ENCODE data around the gene CR1L. TPM values are rescaled to one million over a fixed set of nuclear protein-coding genes. Genes with fewer than 3 reads are reported as not detected.

Gene CR1L
- not detected in 2 replicates for total RNA-seq (2021)
- percentile 1 among the genes with signal in this experiment for Bru-seq, nascent RNA
- BruChase-seq, experiment 1, labeled RNA remaining after a 2-hour chase = percentile 1 among the genes with signal in this experiment
- BruChase-seq, experiment 2, labeled RNA remaining after a 6-hour chase = not detected
- long read RNA-seq = 0 reads

DNA sequence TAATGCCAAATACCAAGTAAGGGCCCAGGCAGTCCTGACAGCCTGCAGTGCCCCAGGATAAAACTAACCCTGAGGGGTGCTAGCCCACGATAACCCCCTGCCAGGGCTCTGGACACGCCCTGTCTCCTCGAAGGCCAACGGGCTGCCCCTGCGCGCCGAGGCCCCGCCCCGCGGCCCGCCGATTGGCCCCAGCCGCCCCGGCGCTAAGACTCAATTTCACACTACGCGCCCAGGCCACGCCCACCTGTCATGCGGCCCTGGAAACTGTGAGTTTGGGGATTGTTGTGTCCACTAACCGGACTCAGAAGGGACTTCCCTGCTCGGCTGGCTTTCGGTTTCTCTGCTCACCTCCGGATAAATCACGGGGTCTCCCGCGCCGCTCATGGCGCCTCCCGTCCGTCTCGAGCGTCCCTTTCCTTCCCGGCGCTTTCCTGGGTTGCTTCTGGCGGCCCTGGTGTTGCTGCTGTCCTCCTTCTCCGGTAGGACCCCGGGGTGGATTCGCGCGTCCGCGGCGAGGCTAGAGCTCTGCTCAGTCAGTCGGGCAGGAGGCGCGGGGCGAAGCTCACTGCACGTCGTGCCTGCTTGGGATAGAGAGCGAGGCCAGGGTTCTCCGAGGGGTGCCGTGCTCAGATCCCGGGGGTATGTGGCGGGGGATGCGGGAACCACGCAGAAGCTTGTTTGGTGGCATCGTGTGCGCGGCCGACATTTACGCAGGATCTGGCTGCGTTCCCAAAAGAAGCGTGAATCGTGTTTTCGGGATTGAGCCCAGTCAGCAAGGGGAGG is at the start of gene CR1L:
CR1L (plus strand) TSS at position 282 of the 783 bp plus-strand sequence; CDS start at position 383, 101 bp downstream.
- no peak for TF ChIP-seq EZH2 (IDR thresholded peaks at IDR 0.05; ENCODE audit: borderline replicate concordance, low read depth, low read length, poor library complexity, severe bottlenecking)
- TF ChIP-seq, protein P1, sequence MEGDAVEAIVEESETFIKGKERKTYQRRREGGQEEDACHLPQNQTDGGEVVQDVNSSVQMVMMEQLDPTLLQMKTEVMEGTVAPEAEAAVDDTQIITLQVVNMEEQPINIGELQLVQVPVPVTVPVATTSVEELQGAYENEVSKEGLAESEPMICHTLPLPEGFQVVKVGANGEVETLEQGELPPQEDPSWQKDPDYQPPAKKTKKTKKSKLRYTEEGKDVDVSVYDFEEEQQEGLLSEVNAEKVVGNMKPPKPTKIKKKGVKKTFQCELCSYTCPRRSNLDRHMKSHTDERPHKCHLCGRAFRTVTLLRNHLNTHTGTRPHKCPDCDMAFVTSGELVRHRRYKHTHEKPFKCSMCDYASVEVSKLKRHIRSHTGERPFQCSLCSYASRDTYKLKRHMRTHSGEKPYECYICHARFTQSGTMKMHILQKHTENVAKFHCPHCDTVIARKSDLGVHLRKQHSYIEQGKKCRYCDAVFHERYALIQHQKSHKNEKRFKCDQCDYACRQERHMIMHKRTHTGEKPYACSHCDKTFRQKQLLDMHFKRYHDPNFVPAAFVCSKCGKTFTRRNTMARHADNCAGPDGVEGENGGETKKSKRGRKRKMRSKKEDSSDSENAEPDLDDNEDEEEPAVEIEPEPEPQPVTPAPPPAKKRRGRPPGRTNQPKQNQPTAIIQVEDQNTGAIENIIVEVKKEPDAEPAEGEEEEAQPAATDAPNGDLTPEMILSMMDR (conservative IDR thresholded peaks at IDR 0.05; ENCODE audit: low read depth, low read length) = no peak
- peak; percentile 71 for DNase-seq (ENCODE audit: low spot score)
- Histone ChIP-seq H3K4me1 (ENCODE audit: insufficient read depth, low read length, poor library complexity, severe bottlenecking) (no peaks in the 10 kb centered on the region), H3K36me3 (ENCODE audit: insufficient read depth, low read length, poor library complexity, severe bottlenecking) (no peaks in the 10 kb centered on the region), H3K9me3 (ENCODE audit: low read depth, low read length, poor library complexity, severe bottlenecking) (no peaks in the 10 kb centered on the region), H3K27ac (ENCODE audit: low read depth, low read length, poor library complexity, severe bottlenecking) (no peak within 1 kb of the TSS), H3K27me3 (replicated peaks; ENCODE audit: insufficient read depth, low read depth, low read length, poor library complexity) (peaks cover 52% of the 10 kb centered on the region), H3K4me3 (ENCODE audit: low read depth, low read length, poor library complexity, severe bottlenecking) (peak within 1 kb of the TSS; percentile 43)
- ChIA-PET POLR2A (ENCODE audit: low non-redundant PET) (no interaction called here), CTCF (no interaction called here)
- intact Hi-C loops (cut with micrococcal nuclease; ENCODE audit: unreplicated experiment) = no loop called here
- BruUV-seq (replicated peaks) = no TSS peak

DNA sequence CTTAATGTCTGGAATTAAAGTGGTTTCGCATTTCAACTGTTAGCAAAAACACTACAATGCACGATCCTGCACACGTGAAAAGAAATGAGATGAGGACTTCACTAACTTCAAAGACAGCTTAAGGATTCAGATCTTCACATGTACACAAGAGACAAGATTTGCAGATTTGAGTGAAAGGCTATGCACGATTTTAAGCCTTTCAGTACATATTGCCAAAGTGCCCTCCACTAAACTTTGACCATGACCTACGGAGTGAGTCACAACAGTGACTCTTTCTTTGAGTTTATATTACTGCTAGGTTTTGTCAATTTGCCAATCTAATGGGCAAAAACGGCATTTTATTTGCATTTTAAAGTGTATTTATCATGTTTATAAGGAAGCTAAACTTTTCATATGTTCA is 41.2 kb upstream of the CR1L start:
- no peak overlapping the region for H3K27ac ChIP-seq (ENCODE audit: low read depth, low read length, poor library complexity, severe bottlenecking)
- no peak for DNase-seq (ENCODE audit: low spot score)
- POLR2A ChIA-PET (ENCODE audit: low non-redundant PET) = no interaction called here
- H3K9me3 ChIP-seq (ENCODE audit: low read depth, low read length, poor library complexity, severe bottlenecking) = no peaks in the 10 kb centered on the region
- no TSS peak for BruUV-seq (replicated peaks)
- intact Hi-C loops (cut with micrococcal nuclease; ENCODE audit: unreplicated experiment) = no loop called here
- peaks cover 62% of the 10 kb centered on the region for H3K27me3 ChIP-seq (replicated peaks; ENCODE audit: insufficient read depth, low read depth, low read length, poor library complexity)
- no peak overlapping the region for H3K4me3 ChIP-seq (ENCODE audit: low read depth, low read length, poor library complexity, severe bottlenecking)
- CTCF ChIA-PET = no interaction called here
- no peaks in the 10 kb centered on the region for H3K36me3 ChIP-seq (ENCODE audit: insufficient read depth, low read length, poor library complexity, severe bottlenecking)
- TF ChIP-seq EZH2 (IDR thresholded peaks at IDR 0.05; ENCODE audit: borderline replicate concordance, low read depth, low read length, poor library complexity, severe bottlenecking) = no peak
- TF ChIP-seq, protein P1 (conservative IDR thresholded peaks at IDR 0.05; ENCODE audit: low read depth, low read length) = no peak
- no peaks in the 10 kb centered on the region for H3K4me1 ChIP-seq (ENCODE audit: insufficient read depth, low read length, poor library complexity, severe bottlenecking)

DNA sequence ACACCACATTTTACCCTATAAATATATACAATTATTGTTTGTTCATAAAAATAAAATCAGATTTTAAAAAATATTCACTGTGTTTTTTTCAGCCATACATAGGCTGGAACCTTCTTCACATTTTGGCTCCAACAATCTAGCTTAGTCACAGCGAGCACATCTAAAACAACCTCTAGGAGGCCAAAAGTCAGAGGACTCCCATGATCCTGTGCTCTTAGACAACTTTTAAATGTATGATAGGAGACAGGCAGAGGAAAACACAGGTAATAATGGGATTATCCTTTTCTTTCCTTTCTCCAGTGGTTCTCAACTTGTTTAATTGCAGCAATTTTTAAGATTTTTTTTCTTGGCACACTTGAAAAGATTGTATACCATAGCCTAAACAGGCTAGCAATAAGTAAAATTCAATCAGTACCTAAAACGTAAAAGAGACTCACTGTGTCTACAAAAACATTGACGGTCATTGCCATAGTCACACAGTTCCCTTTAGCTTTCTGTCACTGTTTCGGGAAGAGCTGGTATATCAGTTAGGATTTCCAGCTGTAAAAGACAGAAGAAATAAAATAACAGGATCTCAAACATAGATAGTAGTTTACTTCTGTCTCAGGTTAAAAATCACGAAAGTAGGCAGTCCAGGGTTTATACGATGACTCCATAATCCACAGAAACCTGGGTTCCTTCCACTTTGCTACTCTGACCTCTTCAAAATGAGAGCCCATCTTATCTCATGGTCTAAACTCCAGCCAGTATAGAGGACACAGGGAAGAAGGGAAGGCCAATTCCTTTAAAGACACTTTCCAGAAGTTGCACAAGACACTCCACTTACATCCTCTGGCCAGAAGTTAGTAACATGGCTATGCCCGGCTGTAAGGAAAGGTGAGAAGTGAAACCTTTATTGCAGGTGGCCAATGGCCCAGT is 39.2 kb upstream of the CR1L start:
- no TSS peak for BruUV-seq (replicated peaks)
- no peak for DNase-seq (ENCODE audit: low spot score)
- Histone ChIP-seq H3K36me3 (ENCODE audit: insufficient read depth, low read length, poor library complexity, severe bottlenecking) (no peaks in the 10 kb centered on the region), H3K27ac (ENCODE audit: low read depth, low read length, poor library complexity, severe bottlenecking) (no peak overlapping the region), H3K4me1 (ENCODE audit: insufficient read depth, low read length, poor library complexity, severe bottlenecking) (no peaks in the 10 kb centered on the region), H3K4me3 (ENCODE audit: low read depth, low read length, poor library complexity, severe bottlenecking) (no peak overlapping the region), H3K9me3 (ENCODE audit: low read depth, low read length, poor library complexity, severe bottlenecking) (no peaks in the 10 kb centered on the region), H3K27me3 (replicated peaks; ENCODE audit: insufficient read depth, low read depth, low read length, poor library complexity) (peaks cover 44% of the 10 kb centered on the region)
- POLR2A ChIA-PET (ENCODE audit: low non-redundant PET) = no interaction called here
- TF ChIP-seq, protein P1 (conservative IDR thresholded peaks at IDR 0.05; ENCODE audit: low read depth, low read length) = no peak
- TF ChIP-seq EZH2 (IDR thresholded peaks at IDR 0.05; ENCODE audit: borderline replicate concordance, low read depth, low read length, poor library complexity, severe bottlenecking) = no peak
- CTCF ChIA-PET = no interaction called here
- intact Hi-C loops (cut with micrococcal nuclease; ENCODE audit: unreplicated experiment) = no loop called here

Data from A673 (cell line).